Spinal cord (tissue), 10 donors: Measurements from ENCODE around the gene LRRC3B. TPM values are rescaled to one million over a fixed set of nuclear protein-coding genes. Genes with fewer than 3 reads are reported as not detected.

Source experiments
- DNase-seq, 6 donors: peaks; one replicate each; pipeline versions ENCODE4 v3.0.0 to v3.0.0-alpha.2; 2013 to 2015; ENCODE audit warnings: low spot score in 6 of 6, low read depth in 4 of 6
- H3K27ac ChIP-seq: one replicate; pipeline ENCODE4 v1.5.1; 2013; ENCODE audit warnings: low read depth, low read length, control low read depth
- H3K27me3 ChIP-seq: one replicate; pipeline ENCODE4 v1.6.1; 2013; ENCODE audit warnings: low read length; ENCODE audit not compliant: control insufficient read depth, insufficient read depth
- H3K36me3 ChIP-seq: one replicate; pipeline ENCODE4 v1.6.1; 2013; ENCODE audit warnings: low read length; ENCODE audit not compliant: control insufficient read depth, insufficient read depth
- H3K4me1 ChIP-seq: one replicate; pipeline ENCODE4 v1.6.1; 2013; ENCODE audit warnings: low read length; ENCODE audit not compliant: control insufficient read depth, insufficient read depth
- H3K4me3 ChIP-seq: one replicate; pipeline ENCODE4 v1.5.1; 2013; ENCODE audit warnings: low read depth, low read length, control low read depth
- H3K9me3 ChIP-seq: one replicate; pipeline ENCODE4 v1.6.1; 2013; ENCODE audit warnings: low read length; ENCODE audit not compliant: control insufficient read depth, insufficient read depth
- WGBS: methylation state at CpG from one replicate; pipeline ENCODE4 v1.1.5; 2013; ENCODE audit warnings: missing lambda C conversion rate; ENCODE audit not compliant: insufficient coverage; 5-methylcytosine and 5-hydroxymethylcytosine counted together
- polyA plus RNA-seq, 2 donors: library from polyadenylated mRNA; unstranded; fragments of 120-200 nt; gene quantifications; one replicate each; pipeline ENCODE4 v1.2.1, GENCODE V29; 2013; ENCODE audit not compliant: insufficient read length in 2 of 2
- total RNA-seq, 2 donors: library from RNA; depleted of rRNA in 1 of 2; stranded (reverse); fragments of 120-200 nt in 1 of 2; fragments of >200 nt in 1 of 2; gene quantifications; one replicate each; pipeline versions ENCODE4 v1.2.3 to v1.2.4, GENCODE V29; 2013 to 2014
- donor health status: healthy.

The LRRC3B gene
- total and polyA plus RNA-seq, 4 donors = 18.7 to 67.9 (median 42.2) TPM

- no peak overlapping the region for H3K4me3 ChIP-seq
- peaks cover 3% of the 10 kb centered on the region for H3K36me3 ChIP-seq
- no peaks in the 10 kb centered on the region for H3K9me3 ChIP-seq
- 90% methylated on average over 2 of the region's 4 CpGs for WGBS
- DNase-seq = no peak
- H3K27me3 ChIP-seq = peaks cover 16% of the 10 kb centered on the region
- peaks cover 29% of the 10 kb centered on the region for H3K4me1 ChIP-seq
- H3K27ac ChIP-seq = no peak overlapping the region
Measured at GRCh38 chr3:26627080-26627479, 4.5 kb downstream of the LRRC3B start.

GRCh38 chr3:26628915-26629314 is 6.3 kb downstream of the LRRC3B start:
- H3K4me3 ChIP-seq = no peak overlapping the region
- H3K9me3 ChIP-seq = no peaks in the 10 kb centered on the region

DNA sequence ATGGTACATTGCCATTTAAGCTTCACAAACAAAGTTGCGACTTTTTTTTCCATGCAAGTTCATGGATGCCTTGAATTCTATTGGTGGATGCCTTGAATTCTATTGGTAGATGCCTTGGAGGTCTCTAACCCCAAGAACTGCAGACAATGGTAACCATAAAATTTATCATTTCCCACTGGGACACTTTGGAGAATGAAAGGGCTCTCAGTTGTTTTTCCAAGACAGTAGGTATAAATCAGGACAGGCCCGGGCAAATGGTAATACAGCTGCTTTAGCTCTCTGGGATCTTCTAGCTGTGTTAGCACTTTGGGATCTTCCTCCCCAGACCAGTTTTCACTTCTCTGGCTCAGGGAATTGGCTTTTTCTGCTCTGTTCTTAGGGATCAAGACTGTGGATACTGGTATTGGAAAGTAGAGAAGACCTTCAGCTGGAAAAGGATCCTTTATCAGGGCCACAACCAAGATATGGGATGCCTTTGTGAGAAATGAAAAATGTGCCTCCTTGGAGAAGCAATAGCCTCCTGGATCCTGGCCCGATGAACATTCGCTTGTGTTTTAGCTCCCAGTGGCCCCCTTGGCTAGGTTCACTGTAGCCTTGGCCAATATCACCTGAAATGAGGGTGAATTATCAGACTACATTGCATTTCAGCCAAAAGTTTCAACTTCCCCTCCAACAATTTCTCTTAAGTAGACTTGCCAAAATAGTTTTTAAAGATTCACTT is 8.3 kb downstream of the LRRC3B start:
- Histone ChIP-seq H3K27me3 (no peaks in the 10 kb centered on the region), H3K27ac (no peak overlapping the region), H3K36me3 (no peaks in the 10 kb centered on the region), H3K4me1 (peaks cover 3% of the 10 kb centered on the region), H3K9me3 (no peaks in the 10 kb centered on the region), H3K4me3 (no peak overlapping the region)
- no peak for DNase-seq
- 56% methylated on average over 2 of the region's 4 CpGs for WGBS

More at GRCh38 chr3:26628915-26629314, 6.3 kb downstream of the LRRC3B start:
- no peak for DNase-seq
- no peak overlapping the region for H3K27ac ChIP-seq
- H3K4me1 ChIP-seq = peaks cover 15% of the 10 kb centered on the region
- WGBS = no CpG with 5 or more reads among the region's 1 CpG
- H3K27me3 ChIP-seq = peaks cover 4% of the 10 kb centered on the region
- H3K36me3 ChIP-seq = peaks cover 3% of the 10 kb centered on the region

GRCh38 chr3:26631390-26631738 is 8.8 kb downstream of the LRRC3B start:
- Histone ChIP-seq H3K36me3 (no peaks in the 10 kb centered on the region), H3K27ac (no peak overlapping the region), H3K9me3 (no peaks in the 10 kb centered on the region), H3K27me3 (no peaks in the 10 kb centered on the region), H3K4me3 (no peak overlapping the region), H3K4me1 (peaks cover 3% of the 10 kb centered on the region)
- no peak for DNase-seq
- no CpG with 5 or more reads among the region's 1 CpG for WGBS

GRCh38 chr3:26634601-26635000 is 12.0 kb downstream of the LRRC3B start:
- peak in 2 of 6 donors; percentile 17 to 62 for DNase-seq
- no peaks in the 10 kb centered on the region for H3K36me3 ChIP-seq
- H3K27me3 ChIP-seq = no peaks in the 10 kb centered on the region
- H3K27ac ChIP-seq = no peak overlapping the region
- H3K9me3 ChIP-seq = no peaks in the 10 kb centered on the region
- H3K4me1 ChIP-seq = peaks cover 3% of the 10 kb centered on the region
- WGBS = 60% methylated on average over 3 of the region's 5 CpGs
- H3K4me3 ChIP-seq = no peak overlapping the region

- DNase-seq = peak in 2 of 6 donors; percentile 34 to 69
- H3K27ac ChIP-seq = no peak overlapping the region
Measured at GRCh38 chr3:26636096-26636727, 13.6 kb downstream of the LRRC3B start.

GRCh38 chr3:26637698-26638097 is 15.1 kb downstream of the LRRC3B start:
- H3K27me3 ChIP-seq = no peaks in the 10 kb centered on the region
- H3K9me3 ChIP-seq = no peaks in the 10 kb centered on the region
- no peak overlapping the region for H3K27ac ChIP-seq
- no peak overlapping the region for H3K4me3 ChIP-seq
- no peak for DNase-seq
- peaks cover 3% of the 10 kb centered on the region for H3K4me1 ChIP-seq
- H3K36me3 ChIP-seq = no peaks in the 10 kb centered on the region

More at GRCh38 chr3:26636096-26636727, 13.6 kb downstream of the LRRC3B start:
- H3K27me3 ChIP-seq = no peaks in the 10 kb centered on the region
- no peaks in the 10 kb centered on the region for H3K36me3 ChIP-seq
- H3K4me3 ChIP-seq = no peak overlapping the region
- H3K4me1 ChIP-seq = peaks cover 3% of the 10 kb centered on the region
- H3K9me3 ChIP-seq = no peaks in the 10 kb centered on the region
- no CpG with 5 or more reads among the region's 1 CpG for WGBS

- H3K9me3 ChIP-seq = no peaks in the 10 kb centered on the region
- WGBS = 100% methylated on average over 1 of the region's 2 CpGs
- H3K4me1 ChIP-seq = peaks cover 3% of the 10 kb centered on the region
- H3K27me3 ChIP-seq = no peaks in the 10 kb centered on the region
- no peak for DNase-seq
- H3K36me3 ChIP-seq = no peaks in the 10 kb centered on the region
- no peak overlapping the region for H3K27ac ChIP-seq
- no peak overlapping the region for H3K4me3 ChIP-seq
Measured at GRCh38 chr3:26638113-26638512, 15.5 kb downstream of the LRRC3B start.

DNA sequence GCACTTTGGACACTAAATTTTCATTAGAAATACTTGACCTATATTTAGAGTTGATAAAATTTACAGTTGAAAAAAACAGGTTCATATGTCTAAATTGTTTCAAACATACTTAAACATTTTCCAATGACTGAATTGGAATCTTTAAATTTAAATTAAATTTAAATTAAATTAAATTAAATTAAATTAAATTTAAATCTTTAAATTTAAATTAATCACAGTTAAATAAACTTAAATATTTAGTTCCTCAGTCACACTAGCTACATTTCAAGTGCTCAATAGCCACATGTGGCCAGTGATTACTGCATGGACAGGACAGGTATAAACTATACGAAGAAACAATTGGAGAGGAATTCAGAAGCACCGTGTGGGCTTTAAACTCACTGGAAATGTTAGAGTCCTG is 16.8 kb downstream of the LRRC3B start:
- H3K9me3 ChIP-seq = no peaks in the 10 kb centered on the region
- H3K4me3 ChIP-seq = no peak overlapping the region
- no peak overlapping the region for H3K27ac ChIP-seq
- no peaks in the 10 kb centered on the region for H3K27me3 ChIP-seq
- H3K4me1 ChIP-seq = peaks cover 3% of the 10 kb centered on the region
- no peaks in the 10 kb centered on the region for H3K36me3 ChIP-seq
- DNase-seq = no peak
- WGBS = 83% methylated on average over 1 of the region's 2 CpGs

DNA sequence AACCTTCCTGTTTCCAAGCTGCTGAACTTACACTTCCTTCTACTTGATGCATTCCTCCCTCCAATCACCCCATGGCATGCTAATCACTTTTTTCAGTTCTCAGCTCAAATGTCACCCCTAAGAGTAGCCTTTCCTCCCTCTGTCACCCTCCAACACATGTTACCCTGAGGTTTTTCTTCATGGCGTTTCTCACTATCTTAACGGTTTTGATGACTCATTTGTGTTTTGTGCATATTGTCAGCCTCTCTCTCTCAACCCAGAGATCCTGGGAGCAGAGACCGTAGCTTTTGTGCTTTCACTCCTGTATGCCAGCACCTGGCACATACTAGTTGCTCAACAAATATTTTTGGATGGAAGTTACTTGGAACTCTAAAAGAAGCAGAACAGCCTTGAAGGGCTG is 24.5 kb downstream of the LRRC3B start:
- H3K4me1 ChIP-seq = peaks cover 2% of the 10 kb centered on the region
- no peaks in the 10 kb centered on the region for H3K27me3 ChIP-seq
- no peaks in the 10 kb centered on the region for H3K36me3 ChIP-seq
- H3K27ac ChIP-seq = no peak overlapping the region
- WGBS = no CpG with 5 or more reads among the region's 3 CpGs
- no peak for DNase-seq
- H3K9me3 ChIP-seq = no peaks in the 10 kb centered on the region
- no peak overlapping the region for H3K4me3 ChIP-seq
